Pancreas (tissue), 10 donors: Measurements from ENCODE around the gene BSND. TPM values are rescaled to one million over a fixed set of nuclear protein-coding genes. Genes with fewer than 3 reads are reported as not detected.
"Not testable (repeated sequence)": the region's sequence is repeated elsewhere in the genome, so short reads cannot be mapped to it uniquely, and the experiment has no call there.

Experiments
- ATAC-seq, 4 donors: fragments of 200-7000 bp; cut with Tn5 transposase; one replicate each; pipeline versions ENCODE4 v1.8.0 to v1.9.1; 2020; ENCODE audit warnings: mild to moderate bottlenecking in 4 of 4, moderate library complexity in 4 of 4
- DNase-seq, 6 donors: peaks; one replicate each; pipeline ENCODE4 v3.0.0-alpha.2; 2020
- FAIRE-seq: peaks from 2 replicates; lab custom pipeline; 2012; peaks lifted over from hg19 to GRCh38; lab: Jason Lieb, UNC
- H3K27ac ChIP-seq, 4 donors: fragments of 200-600 bp; sonication (generic); 1 replicate in 3 of 4; 2 replicates in 1 of 4; pipeline versions ENCODE4 v1.5.0 to v1.8.0; 2020
- H3K27me3 ChIP-seq, 4 donors: fragments of 200-600 bp; one replicate each; pipeline ENCODE4 v1.8.0; 2021
- H3K36me3 ChIP-seq, 3 donors: fragments of 200-600 bp; sonication (generic) in 1 of 3; one replicate each; pipeline versions ENCODE4 v1.5.0 to v1.8.0; 2020 to 2021
- H3K4me1 ChIP-seq, 3 donors: fragments of 200-600 bp; one replicate each; pipeline ENCODE4 v1.8.0; 2021
- H3K4me3 ChIP-seq, 4 donors: fragments of 200-600 bp; sonication (generic) in 2 of 4; one replicate each; pipeline versions ENCODE4 v1.5.0 to v1.8.0; 2020 to 2021
- H3K9me3 ChIP-seq, 4 donors: fragments of 200-600 bp; one replicate each; pipeline ENCODE4 v1.8.0; 2021
- WGBS, 2 donors: extraction: QIAGEN DNeasy Blood & Tissue Kit; methylation state at CpG; one replicate each; pipeline ENCODE4 v1.1.7; 2013; 5-methylcytosine and 5-hydroxymethylcytosine counted together
- intact Hi-C, 3 donors: fragments of 100-400 bp; cut with DNase I; formaldehyde crosslinking; loops; one replicate each; pipeline versions ENCODE4 v1.11.1 to v1.14.2; 2022
- polyA plus RNA-seq, 2 donors: library from polyadenylated mRNA; stranded (reverse); fragments of 200-250 nt; gene quantifications; one replicate each; pipeline ENCODE4 v1.2.3, GENCODE V29; 2013
- total RNA-seq, 6 donors: library from RNA; stranded (reverse); fragmentation: NEBNext Ultra II Directional in 4 of 6; extraction: Animal tissue kit (Norgen Biotek cat#: 25700) in 4 of 6; gene quantifications; one replicate each; pipeline versions ENCODE4 v1.2.1 to v1.2.4, GENCODE V29; 2021 to 2023
- TF ChIP-seq, protein P1 (sequence below), 4 donors: fragments of 200-600 bp; sonication (generic) in 3 of 4; IDR thresholded peaks; one replicate each; pipeline versions ENCODE4 v1.5.0 to v1.8.0; 2021; ENCODE audit warnings: antibody characterized with exemption in 4 of 4
- donor health status: healthy with polysubstance abuse.
- donor health status: DM: no; HTN: no; CAD: no; lungs with moderate emphysema.
- donor health status: DM: no; HTN: no; CAD: no.
- donor health status: control.
- donor health status: control.
- donor health status: Bipolar disorder and iron deficiency.
- donor health status: DM: yes; HTN: yes; CAD: no.
- donor health status: DM: no; HTN: no; CAD: no.
- donor health status: DM: no; HTN: no; CAD: no.
- donor health status: DM: yes; HTN: yes; CAD: no.

Gene BSND
- total and polyA plus RNA-seq, 8 donors, result 0.02 to 0.04 TPM; not detected in 6

DNA sequence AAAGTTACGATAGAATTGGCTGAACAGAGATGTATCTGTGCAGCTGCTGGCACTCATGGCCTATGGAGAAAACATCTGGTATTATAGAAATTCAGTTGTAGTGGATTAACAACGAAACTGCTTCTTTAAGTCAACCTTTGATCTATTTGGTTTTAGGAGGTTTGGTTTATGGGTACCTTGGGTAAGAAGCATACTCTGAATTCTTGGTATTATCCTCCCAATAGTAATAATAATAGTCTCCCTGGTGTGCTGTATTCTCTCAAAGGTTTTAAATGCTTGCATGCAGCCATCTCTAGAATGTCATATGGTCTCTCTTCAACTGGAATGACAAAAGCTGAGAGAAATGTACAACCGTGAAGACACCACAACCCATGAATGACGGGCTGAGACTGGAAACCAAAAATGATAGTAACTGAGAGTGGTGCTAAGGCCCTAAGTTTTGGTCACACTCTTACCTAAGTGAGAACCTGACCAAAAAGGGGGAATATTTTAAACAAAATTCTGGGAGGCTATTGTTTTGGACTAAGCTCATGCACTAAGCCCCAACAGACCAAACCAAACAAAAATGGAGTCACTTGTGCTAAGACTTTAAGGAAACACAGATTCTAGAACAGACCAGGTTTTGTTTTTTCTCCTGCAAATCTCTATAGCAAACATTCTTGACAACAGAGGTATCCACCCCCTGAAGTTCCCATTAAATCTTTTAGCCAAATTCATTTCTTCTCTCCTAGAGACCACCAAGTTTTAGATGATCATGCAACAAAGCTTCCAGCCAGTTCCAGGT is 35.9 kb upstream of the BSND start:
- Histone ChIP-seq H3K27ac (no peak overlapping the region), H3K9me3 (no peaks in the 10 kb centered on the region), H3K36me3 (no peaks in the 10 kb centered on the region), H3K27me3 (no peaks in the 10 kb centered on the region), H3K4me3 (no peak overlapping the region), H3K4me1 (peaks cover 0 to 2% (median 0%) of the 10 kb centered on the region in 3 donors)
- DNase-seq (no peak), FAIRE-seq (no peak), ATAC-seq (no peak)
- WGBS, 2 donors, result 74 to 84% methylated on average over 4 of the region's 4 CpGs
- intact Hi-C loops, result no loop called here
- TF ChIP-seq, protein P1, sequence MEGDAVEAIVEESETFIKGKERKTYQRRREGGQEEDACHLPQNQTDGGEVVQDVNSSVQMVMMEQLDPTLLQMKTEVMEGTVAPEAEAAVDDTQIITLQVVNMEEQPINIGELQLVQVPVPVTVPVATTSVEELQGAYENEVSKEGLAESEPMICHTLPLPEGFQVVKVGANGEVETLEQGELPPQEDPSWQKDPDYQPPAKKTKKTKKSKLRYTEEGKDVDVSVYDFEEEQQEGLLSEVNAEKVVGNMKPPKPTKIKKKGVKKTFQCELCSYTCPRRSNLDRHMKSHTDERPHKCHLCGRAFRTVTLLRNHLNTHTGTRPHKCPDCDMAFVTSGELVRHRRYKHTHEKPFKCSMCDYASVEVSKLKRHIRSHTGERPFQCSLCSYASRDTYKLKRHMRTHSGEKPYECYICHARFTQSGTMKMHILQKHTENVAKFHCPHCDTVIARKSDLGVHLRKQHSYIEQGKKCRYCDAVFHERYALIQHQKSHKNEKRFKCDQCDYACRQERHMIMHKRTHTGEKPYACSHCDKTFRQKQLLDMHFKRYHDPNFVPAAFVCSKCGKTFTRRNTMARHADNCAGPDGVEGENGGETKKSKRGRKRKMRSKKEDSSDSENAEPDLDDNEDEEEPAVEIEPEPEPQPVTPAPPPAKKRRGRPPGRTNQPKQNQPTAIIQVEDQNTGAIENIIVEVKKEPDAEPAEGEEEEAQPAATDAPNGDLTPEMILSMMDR (IDR thresholded peaks at IDR 0.05), result no peak

DNA sequence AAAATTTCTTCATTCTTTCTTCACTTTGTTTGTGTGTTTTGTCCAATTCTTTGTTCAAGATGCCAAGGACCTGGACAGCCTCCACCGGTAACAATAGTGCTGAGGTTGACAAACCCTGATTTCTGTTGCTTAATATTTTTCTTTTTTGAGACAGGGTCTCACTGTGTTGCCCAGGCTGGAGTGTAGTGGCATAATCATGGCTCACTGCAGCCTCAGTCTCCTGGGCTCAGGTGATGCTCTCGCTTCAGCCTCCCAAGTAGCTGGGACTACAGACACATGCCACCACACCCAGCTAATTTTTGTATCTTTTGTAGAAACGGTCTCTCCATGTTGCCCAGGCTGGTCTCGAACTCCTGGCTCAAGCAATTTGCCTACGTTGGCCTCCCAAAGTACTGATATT is 34.9 kb upstream of the BSND start:
- H3K27ac ChIP-seq, DNase-seq, intact Hi-C loops, ATAC-seq, H3K4me1 ChIP-seq, H3K36me3 ChIP-seq, FAIRE-seq, H3K27me3 ChIP-seq, H3K9me3 ChIP-seq, H3K4me3 ChIP-seq: not testable (repeated sequence)
- 73 to 82% methylated on average over 5 of the region's 5 CpGs for WGBS, 2 donors

DNA sequence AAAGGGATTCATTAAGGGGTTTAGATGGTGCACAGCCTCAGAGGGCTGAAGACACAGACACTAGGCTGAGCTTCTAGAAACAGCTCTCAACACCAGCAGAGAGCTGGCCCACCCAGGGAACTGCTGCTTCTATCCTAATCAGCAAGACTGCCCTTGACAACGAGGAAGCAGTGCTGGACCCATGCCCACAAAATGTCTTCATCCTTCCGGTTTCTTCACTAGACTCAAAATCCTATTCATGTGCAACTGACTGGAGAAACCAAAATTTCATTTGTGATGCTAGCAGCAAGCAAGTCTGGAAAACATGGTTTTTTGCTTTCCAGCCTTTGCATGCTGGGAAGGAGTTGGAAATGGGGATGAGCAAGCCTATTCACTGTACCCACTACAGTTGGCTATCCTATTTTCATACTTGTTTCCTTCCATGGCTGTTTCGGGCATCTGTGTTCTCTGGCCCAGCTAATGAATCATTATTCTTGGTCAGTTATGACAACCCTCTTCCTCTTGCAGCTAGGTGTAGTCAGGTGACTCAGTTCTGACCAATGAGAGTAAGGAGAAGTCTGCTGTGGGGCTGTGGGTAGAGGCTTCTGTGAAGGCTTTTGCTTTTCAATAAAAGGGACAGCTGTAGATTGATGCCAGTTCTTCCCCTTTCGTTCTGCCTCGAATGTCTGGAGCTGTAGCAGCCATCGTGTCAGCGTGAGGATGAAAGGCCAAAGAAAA is 33.0 kb upstream of the BSND start:
- Histone ChIP-seq H3K27me3 (no peaks in the 10 kb centered on the region), H3K9me3 (no peaks in the 10 kb centered on the region), H3K4me1 (peaks cover 0 to 2% (median 0%) of the 10 kb centered on the region in 3 donors), H3K36me3 (no peaks in the 10 kb centered on the region), H3K4me3 (no peak overlapping the region), H3K27ac (no peak overlapping the region)
- intact Hi-C loops, result no loop called here
- no peak for FAIRE-seq
- TF ChIP-seq, protein P1 (IDR thresholded peaks at IDR 0.05), result no peak
- WGBS, 2 donors, result 45 to 53% methylated on average over 7 of the region's 7 CpGs
- peak in 1 of 6 donors; percentile 33 for DNase-seq
- peak in 3 of 4 donors; percentile 37 to 76 (median 49) for ATAC-seq

DNA sequence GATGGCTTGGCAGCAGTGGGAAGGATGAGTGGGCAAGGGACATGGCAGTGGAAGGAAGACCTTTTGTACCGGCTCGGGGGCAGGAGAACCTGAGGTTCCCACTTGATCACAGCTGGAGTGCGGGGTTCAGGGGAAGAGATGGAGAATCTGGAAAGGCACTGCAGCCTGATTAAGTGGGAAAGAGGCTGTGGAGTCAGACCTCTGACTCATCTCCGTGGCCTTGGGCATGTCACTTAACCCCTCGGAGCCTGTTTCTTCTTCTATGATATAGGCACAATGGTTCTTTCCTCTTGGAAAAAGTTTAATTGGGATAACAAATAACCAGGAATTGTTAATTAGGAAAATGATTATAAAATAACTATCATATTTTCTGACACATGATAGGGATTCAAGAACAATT is 31.4 kb upstream of the BSND start:
- H3K36me3 ChIP-seq, result no peaks in the 10 kb centered on the region
- H3K27me3 ChIP-seq, result no peaks in the 10 kb centered on the region
- no peak for DNase-seq
- no peak overlapping the region for H3K27ac ChIP-seq
- H3K4me1 ChIP-seq, result peaks cover 0 to 2% (median 0%) of the 10 kb centered on the region in 3 donors
- ATAC-seq, result no peak
- H3K9me3 ChIP-seq, result no peaks in the 10 kb centered on the region
- TF ChIP-seq, protein P1 (IDR thresholded peaks at IDR 0.05), result no peak
- intact Hi-C loops, result no loop called here
- 71% methylated on average over 5 of the region's 5 CpGs for WGBS, 2 donors
- no peak for FAIRE-seq
- no peak overlapping the region for H3K4me3 ChIP-seq

DNA sequence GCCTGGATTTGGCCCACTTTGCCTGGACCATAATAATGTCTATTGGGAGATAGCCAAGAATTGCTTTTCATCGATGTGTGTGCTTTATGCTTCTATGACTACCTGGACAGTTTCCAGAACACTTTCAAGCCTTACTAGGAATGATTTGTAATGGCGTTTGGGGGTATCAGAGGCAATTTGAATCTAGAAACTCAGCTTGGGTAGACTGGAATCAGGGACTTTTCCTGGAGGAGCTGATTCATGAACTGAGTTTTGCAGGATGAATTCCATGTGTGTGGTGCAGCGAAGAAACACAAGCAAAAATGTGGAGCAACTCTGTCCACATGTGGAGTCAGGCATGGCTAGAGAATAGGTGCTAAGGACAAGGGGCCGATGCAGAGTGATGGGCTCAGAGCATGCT is 30.2 kb upstream of the BSND start:
- no peaks in the 10 kb centered on the region for H3K27me3 ChIP-seq
- DNase-seq, result no peak
- TF ChIP-seq, protein P1 (IDR thresholded peaks at IDR 0.05), result no peak
- intact Hi-C loops, result no loop called here
- FAIRE-seq, result no peak
- H3K9me3 ChIP-seq, result no peaks in the 10 kb centered on the region
- H3K27ac ChIP-seq, result no peak overlapping the region
- no peaks in the 10 kb centered on the region for H3K36me3 ChIP-seq
- no peak overlapping the region for H3K4me3 ChIP-seq
- WGBS, 2 donors, result 50 to 65% methylated on average over 4 of the region's 4 CpGs
- ATAC-seq, result no peak
- peaks cover 0 to 2% (median 0%) of the 10 kb centered on the region in 3 donors for H3K4me1 ChIP-seq
